HG03460 (cell line): ENCODE measurements around the gene GLRX5.
A peak's percentile ranks its signal among the peaks of the same experiment; 100 is the strongest.

Source experiments
- ATAC-seq: cut with Tn5 transposase; IDR thresholded peaks from one replicate; pipeline ENCODE4 v1.9.1; 2021; ENCODE audit not compliant: unreplicated experiment

Gene GLRX5

GRCh38 chr14:95534299-95535225 lies at the start of gene GLRX5:
Gene GLRX5, plus strand, starts transcription at chr14:95535050. Its CDS starts 40 bp downstream, at chr14:95535090.
- peak; percentile 92 for ATAC-seq

GRCh38 chr14:95485222-95485819 lies 49.5 kb upstream of the GLRX5 start:
- ATAC-seq: no peak

- ATAC-seq: no peak
Observed at GRCh38 chr14:95486875-95487668, 47.8 kb upstream of the GLRX5 start.

- ATAC-seq: no peak
Observed at GRCh38 chr14:95487669-95488084, 47.2 kb upstream of the GLRX5 start.

GRCh38 chr14:95488376-95489213 lies 46.3 kb upstream of the GLRX5 start:
- no peak for ATAC-seq

GRCh38 chr14:95489214-95490137 lies 45.4 kb upstream of the GLRX5 start:
- ATAC-seq: no peak

- ATAC-seq: no peak
Observed at GRCh38 chr14:95490138-95490509, 44.7 kb upstream of the GLRX5 start.

GRCh38 chr14:95490727-95491451 lies 44.0 kb upstream of the GLRX5 start:
- ATAC-seq: no peak

- ATAC-seq: no peak
Observed at GRCh38 chr14:95491936-95492608, 42.8 kb upstream of the GLRX5 start.

- no peak for ATAC-seq
Observed at GRCh38 chr14:95493503-95493902, 41.3 kb upstream of the GLRX5 start.

- ATAC-seq: no peak
Observed at GRCh38 chr14:95493976-95494375, 40.9 kb upstream of the GLRX5 start.

GRCh38 chr14:95494456-95494855 lies 40.4 kb upstream of the GLRX5 start:
- ATAC-seq: no peak

GRCh38 chr14:95495076-95495475 lies 39.8 kb upstream of the GLRX5 start:
- ATAC-seq: peak; percentile 3

GRCh38 chr14:95495538-95496025 lies 39.3 kb upstream of the GLRX5 start:
- peak; percentile 85 for ATAC-seq

- peak; percentile 12 for ATAC-seq
Observed at GRCh38 chr14:95496111-95496681, 38.7 kb upstream of the GLRX5 start.

- no peak for ATAC-seq
Observed at GRCh38 chr14:95496690-95497259, 38.1 kb upstream of the GLRX5 start.

- ATAC-seq: no peak
Observed at GRCh38 chr14:95497561-95498011, 37.3 kb upstream of the GLRX5 start.
